ENCODE data around the gene AKAP8L.

AKAP8L gene

DNA sequence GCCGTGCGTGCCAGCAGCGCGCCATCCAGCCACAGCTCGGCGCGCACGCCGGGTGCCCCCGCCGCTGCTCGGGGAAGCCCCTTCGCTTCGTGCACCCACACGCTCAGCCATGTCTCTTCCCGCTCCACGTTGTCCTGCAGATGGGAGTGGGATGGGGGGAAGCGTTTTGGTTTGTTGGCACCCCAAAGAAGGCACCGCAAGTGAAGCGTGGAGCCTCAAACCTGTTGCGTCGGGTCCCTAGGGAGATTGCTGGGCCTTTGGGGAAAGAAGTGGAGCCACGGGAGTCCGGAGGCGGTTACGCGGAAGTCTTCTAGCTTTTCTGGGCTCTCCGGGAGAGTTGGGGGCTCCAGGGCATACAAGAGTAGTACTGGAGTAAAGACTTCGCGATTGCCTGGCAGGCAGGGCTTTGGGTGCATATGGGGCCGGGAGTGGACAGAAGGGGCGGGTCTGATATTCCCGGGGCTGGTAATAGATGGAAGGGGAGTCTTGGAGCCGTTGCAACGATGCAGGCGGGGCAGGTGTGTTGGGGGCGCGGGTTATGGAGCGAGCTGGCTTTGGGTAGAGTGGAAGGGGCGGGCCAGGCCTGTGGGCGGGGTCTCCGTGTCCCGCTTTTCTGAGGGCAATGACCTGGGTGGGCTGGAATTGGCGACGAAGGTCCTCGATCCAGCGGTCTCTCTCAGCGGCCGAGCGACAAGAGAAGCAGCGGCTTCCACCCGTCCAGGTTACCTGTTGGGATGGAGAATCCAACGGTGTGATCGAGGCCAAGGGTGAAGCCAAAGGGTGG is 39.1 kb upstream of the AKAP8L start:
- TF ChIP-seq, protein P1, sequence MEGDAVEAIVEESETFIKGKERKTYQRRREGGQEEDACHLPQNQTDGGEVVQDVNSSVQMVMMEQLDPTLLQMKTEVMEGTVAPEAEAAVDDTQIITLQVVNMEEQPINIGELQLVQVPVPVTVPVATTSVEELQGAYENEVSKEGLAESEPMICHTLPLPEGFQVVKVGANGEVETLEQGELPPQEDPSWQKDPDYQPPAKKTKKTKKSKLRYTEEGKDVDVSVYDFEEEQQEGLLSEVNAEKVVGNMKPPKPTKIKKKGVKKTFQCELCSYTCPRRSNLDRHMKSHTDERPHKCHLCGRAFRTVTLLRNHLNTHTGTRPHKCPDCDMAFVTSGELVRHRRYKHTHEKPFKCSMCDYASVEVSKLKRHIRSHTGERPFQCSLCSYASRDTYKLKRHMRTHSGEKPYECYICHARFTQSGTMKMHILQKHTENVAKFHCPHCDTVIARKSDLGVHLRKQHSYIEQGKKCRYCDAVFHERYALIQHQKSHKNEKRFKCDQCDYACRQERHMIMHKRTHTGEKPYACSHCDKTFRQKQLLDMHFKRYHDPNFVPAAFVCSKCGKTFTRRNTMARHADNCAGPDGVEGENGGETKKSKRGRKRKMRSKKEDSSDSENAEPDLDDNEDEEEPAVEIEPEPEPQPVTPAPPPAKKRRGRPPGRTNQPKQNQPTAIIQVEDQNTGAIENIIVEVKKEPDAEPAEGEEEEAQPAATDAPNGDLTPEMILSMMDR (IDR thresholded peaks at IDR 0.05; ENCODE audit: control insufficient read depth, extremely low read depth, insufficient read depth), result no peak
- H3K4me3 ChIP-seq (ENCODE audit: low read depth, low read length), result no peak overlapping the region
- no peak for DNase-seq (ENCODE audit: low read depth)

DNA sequence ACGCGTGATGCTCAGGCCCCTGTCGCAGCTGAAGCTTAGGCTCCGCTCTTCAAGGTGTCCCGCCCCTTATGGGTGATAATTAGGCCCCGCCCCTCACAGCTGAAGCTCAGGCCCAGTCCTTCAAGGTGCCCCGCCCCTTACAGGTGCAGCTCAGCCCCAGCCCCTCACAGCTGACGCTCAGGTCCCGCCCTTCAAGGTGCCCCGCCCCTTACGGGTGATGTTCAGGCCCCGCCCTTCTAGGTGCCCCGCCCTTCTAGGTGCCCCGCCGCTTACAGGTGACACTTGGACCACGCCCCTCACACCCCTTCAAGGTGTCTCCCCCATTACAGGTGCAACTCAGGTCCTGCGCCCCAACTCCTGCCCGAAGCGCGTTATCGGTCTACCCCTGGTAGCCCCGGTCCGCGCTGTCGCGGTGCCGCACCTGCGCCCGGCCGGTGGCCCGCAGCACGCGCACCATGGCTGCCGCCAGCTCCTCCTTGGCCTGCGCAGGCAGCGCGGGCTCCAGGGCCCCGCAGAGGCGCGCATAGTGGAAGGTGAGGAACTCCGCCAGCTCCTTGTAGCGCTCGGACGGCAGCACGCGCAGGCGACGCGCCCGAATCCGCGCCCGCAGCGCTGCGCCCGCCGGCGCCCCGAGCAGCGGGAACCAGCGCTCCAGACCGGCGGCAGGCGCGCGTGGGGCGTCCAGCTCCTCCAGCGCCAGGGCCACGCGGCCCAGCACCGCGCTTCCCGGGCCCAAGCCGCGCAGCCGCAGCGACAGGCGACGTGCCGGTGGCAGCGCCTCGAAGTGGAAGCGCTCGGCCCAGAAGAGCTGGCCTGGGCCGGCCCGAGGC is 38.3 kb upstream of the AKAP8L start:
- H3K4me3 ChIP-seq (ENCODE audit: low read depth, low read length), result peak overlapping the region; percentile 18; the same call in 1 of the 2 replicates
- TF ChIP-seq, protein P1 (IDR thresholded peaks at IDR 0.05; ENCODE audit: control insufficient read depth, extremely low read depth, insufficient read depth), result no peak

DNA sequence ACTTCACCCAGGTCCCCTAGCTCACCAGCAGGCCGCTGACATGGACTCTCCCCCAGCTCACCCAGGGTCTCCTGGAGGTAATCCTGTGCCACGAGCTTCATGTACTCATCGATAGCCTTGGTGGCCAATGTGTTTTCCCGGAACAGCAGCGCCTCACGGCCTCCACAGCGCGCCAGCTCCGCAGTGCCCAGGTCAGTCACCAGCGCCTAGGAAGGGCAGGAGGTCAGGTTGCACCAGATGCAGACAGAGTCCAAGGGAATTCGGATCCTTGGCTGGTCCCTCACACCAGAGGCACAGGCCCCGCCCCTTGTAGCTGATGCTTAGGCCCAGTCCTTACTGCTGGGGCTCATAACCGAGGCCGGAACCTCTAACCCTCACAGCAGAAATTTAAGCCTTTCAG is 37.7 kb upstream of the AKAP8L start:
- no peak overlapping the region for H3K4me3 ChIP-seq (ENCODE audit: low read depth, low read length)
- TF ChIP-seq, protein P1 (IDR thresholded peaks at IDR 0.05; ENCODE audit: control insufficient read depth, extremely low read depth, insufficient read depth), result no peak
- no peak for DNase-seq (ENCODE audit: low read depth)

More for the DNA sequence above, 38.3 kb upstream of the AKAP8L start:
- DNase-seq (ENCODE audit: low read depth), result peak; percentile 36

DNA sequence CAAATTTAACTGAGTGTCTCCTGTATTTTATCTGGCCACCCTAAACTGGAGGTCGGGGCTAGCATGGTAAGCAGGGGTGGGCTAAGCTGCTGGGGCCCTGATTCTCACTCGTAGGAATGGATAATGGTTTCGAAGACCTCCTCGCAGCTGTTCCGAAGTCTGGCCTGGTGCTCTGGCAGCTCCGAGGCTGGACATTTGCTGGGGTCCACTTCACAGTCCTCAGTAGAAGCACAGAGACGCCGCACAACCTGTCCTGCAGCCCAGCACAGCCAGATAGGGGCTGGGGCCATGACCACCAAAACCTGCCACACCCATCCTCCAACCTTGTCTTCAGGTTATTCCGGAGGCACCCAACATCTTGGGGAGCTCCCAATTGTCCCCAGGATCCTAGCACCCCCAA is 37.2 kb upstream of the AKAP8L start:
- H3K4me3 ChIP-seq (ENCODE audit: low read depth, low read length), result no peak overlapping the region
- TF ChIP-seq, protein P1 (IDR thresholded peaks at IDR 0.05; ENCODE audit: control insufficient read depth, extremely low read depth, insufficient read depth), result no peak
- no peak for DNase-seq (ENCODE audit: low read depth)

DNA sequence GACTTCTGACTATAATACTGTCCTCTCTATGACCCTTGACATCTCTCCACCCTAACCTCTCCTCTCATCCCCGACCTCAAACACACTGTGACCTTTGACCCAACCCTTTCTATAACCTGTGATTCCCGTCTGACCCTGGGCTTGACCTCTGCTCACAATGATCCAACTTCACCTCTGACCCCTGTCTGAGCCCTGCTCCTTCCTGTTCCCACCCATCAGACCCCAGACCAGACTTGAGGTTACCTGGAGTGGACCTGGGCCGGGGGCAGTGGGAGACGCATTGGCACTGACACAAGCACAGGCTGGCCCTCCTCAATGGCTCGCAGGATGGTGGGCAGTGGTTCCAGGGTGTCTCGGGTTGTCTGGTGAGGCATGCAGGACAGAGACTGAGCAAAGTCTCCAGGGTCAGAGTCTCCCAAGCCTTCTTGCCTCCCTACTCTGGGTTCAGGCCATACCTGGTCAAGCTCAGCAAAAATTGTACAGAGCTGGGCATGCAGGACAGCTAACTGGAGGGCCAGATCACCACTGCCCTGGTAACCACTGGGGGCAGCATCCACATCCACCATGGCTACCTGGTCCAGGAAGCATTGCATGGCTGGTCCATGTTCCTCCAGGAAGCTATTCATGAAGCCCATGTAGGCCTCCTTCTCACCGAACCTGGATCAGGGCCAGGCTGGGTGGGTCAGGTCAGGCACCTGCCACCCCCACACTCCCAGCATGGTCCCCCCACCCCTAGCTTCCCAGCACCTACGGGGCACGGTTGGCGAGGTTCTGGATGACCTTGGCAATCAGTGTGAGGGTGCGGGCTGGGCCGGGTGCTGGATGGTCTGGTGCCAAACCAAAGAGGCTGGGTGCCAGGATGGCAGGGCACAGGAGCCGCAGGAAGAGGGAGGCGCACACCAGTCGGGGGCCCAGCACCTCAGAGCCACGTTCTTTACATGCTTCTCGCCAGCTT is 35.4 kb upstream of the AKAP8L start:
- TF ChIP-seq, protein P1 (IDR thresholded peaks at IDR 0.05; ENCODE audit: control insufficient read depth, extremely low read depth, insufficient read depth), result no peak
- H3K4me3 ChIP-seq (ENCODE audit: low read depth, low read length), result no peak overlapping the region
- DNase-seq (ENCODE audit: low read depth), result no peak

GRCh38 chr19:15453091-15453578 is 34.3 kb upstream of the AKAP8L start:
- TF ChIP-seq, protein P1 (IDR thresholded peaks at IDR 0.05; ENCODE audit: control insufficient read depth, extremely low read depth, insufficient read depth), result no peak
- H3K4me3 ChIP-seq (ENCODE audit: low read depth, low read length), result no peak overlapping the region
- DNase-seq (ENCODE audit: low read depth), result no peak
